K562 (cell line): ENCODE data around the gene LAMA2. TPM values are rescaled to one million over a fixed set of nuclear protein-coding genes. Genes with fewer than 3 reads are reported as not detected.

Experiments
- ATAC-seq: fragments of 200-7000 bp; cut with Tn5 transposase; 3 replicates; pipeline ENCODE4 v1.9.1; 2020; ENCODE audit warnings: moderate library complexity
- BruUV-seq: library from RNA; stranded (reverse); fragments of 400-500 nt; replicated peaks from 2 replicates; lab custom pipeline; 2021; lab: Mats Ljungman, UMichigan
- CTCF ChIA-PET: fragments of 300-600 bp; formaldehyde crosslinking; extraction: SDS; loops from one replicate; lab custom pipeline; 2021; ENCODE audit warnings: low intra/inter-chr PET ratio; lab: Yijun Ruan, JAX
- POLR2A ChIA-PET: fragments of 300-600, 350-650 bp; sonication (Branson Sonifier 250); formaldehyde crosslinking; extraction: SDS; loops from one replicate; lab custom pipeline; 2021; ENCODE audit warnings: antibody characterized with exemption, inconsistent platforms; lab: Yijun Ruan, JAX
- DNase-seq, 4 experiments: peaks; one replicate each; pipeline versions ENCODE4 v3.0.0 to v3.0.0-alpha.2; 2011 to 2018; ENCODE audit warnings: low spot score in 3 of 4, mixed read lengths in 3 of 4; ENCODE audit errors: extremely low read depth in 1 of 4
- FAIRE-seq: peaks from 2 replicates; lab custom pipeline; 2011; peaks lifted over from hg19 to GRCh38; lab: Jason Lieb, UNC
- H2AFZ ChIP-seq: 2 replicates; pipeline ENCODE4 v1.6.0; 2011; ENCODE audit warnings: low read depth, low read length, control low read depth, inconsistent platforms
- H3K27ac ChIP-seq: fragments of 200-600 bp; 3 replicates; pipeline ENCODE4 v1.8.0; 2011; ENCODE audit warnings: low read depth, mild to moderate bottlenecking, control low read depth, inconsistent platforms, low read length, moderate library complexity, mixed read lengths; ENCODE audit errors: extremely low read depth
- H3K27me3 ChIP-seq, 2 experiments: fragments of 300-600 bp in 1 of 2; 2 replicates in 1 of 2; 3 replicates in 1 of 2; pipeline versions ENCODE4 v1.6.0 to v1.8.0; 2011; ENCODE audit warnings: inconsistent platforms in 2 of 2, low read length in 2 of 2, mild to moderate bottlenecking in 1 of 2, mixed read lengths in 1 of 2, moderate library complexity in 1 of 2; ENCODE audit not compliant: control insufficient read depth in 2 of 2, insufficient read depth in 2 of 2
- H3K36me3 ChIP-seq: fragments of 300-600 bp; 3 replicates; pipeline ENCODE4 v1.8.0; 2011; ENCODE audit warnings: mild to moderate bottlenecking, low read length, inconsistent platforms; ENCODE audit not compliant: control insufficient read depth, insufficient read depth
- H3K4me1 ChIP-seq, 2 experiments: fragments of 200-600 bp in 1 of 2; replicated peaks in 1 of 2; 2 replicates in 1 of 2; 3 replicates in 1 of 2; pipeline versions ENCODE4 v1.5.1 to v1.8.0; 2011; ENCODE audit warnings: inconsistent platforms in 2 of 2, low read length in 2 of 2, mild to moderate bottlenecking in 1 of 2, mixed read lengths in 1 of 2, moderate library complexity in 1 of 2; ENCODE audit not compliant: control insufficient read depth in 2 of 2, insufficient read depth in 2 of 2
- H3K4me2 ChIP-seq: 2 replicates; pipeline ENCODE4 v1.6.1; 2011; ENCODE audit warnings: low read length, control low read depth, inconsistent platforms, mixed read lengths; ENCODE audit not compliant: insufficient read depth
- H3K4me3 ChIP-seq: fragments of 200-600 bp; sonication (generic), shearing (Covaris generic); 2 replicates; pipeline ENCODE4 v1.5.1; 2016; ENCODE audit warnings: control low read depth, inconsistent platforms
- H3K79me2 ChIP-seq: fragments of 200-600 bp; 3 replicates; pipeline ENCODE4 v1.8.0; 2011; ENCODE audit warnings: low read length, inconsistent platforms; ENCODE audit not compliant: control insufficient read depth, insufficient read depth
- H3K9ac ChIP-seq, 2 experiments: 2 replicates each; pipeline versions ENCODE4 v1.6.0 to v1.6.1; 2011; ENCODE audit warnings: low read depth in 2 of 2, low read length in 2 of 2, control low read depth in 1 of 2, inconsistent platforms in 1 of 2, mild to moderate bottlenecking in 1 of 2, mixed read lengths in 1 of 2; ENCODE audit not compliant: insufficient read depth in 1 of 2
- H3K9me1 ChIP-seq: one replicate; pipeline ENCODE4 v1.6.0; 2011; ENCODE audit warnings: inconsistent platforms, mild to moderate bottlenecking, low read length, moderate library complexity; ENCODE audit not compliant: control insufficient read depth, insufficient read depth
- H3K9me3 ChIP-seq: replicated peaks from 2 replicates; pipeline ENCODE4 v1.5.1; 2011; ENCODE audit warnings: low read depth, low read length, inconsistent platforms; ENCODE audit not compliant: control insufficient read depth, insufficient read depth
- H4K20me1 ChIP-seq: replicated peaks from 2 replicates; pipeline ENCODE4 v1.6.1; 2011; ENCODE audit warnings: low read length, inconsistent platforms, mixed read lengths; ENCODE audit not compliant: control insufficient read depth, insufficient read depth
- BACH1 ChIP-seq: fragments of 200-800 bp; sonication (Bioruptor generic); IDR thresholded peaks from 2 replicates; pipeline ENCODE4 v1.6.1; 2016; ENCODE audit warnings: missing genetic modification characterization, missing compliant biosample characterization
- CUX1 ChIP-seq: fragments of 200-800 bp; sonication (Bioruptor generic); IDR thresholded peaks from 2 replicates; pipeline ENCODE4 v1.6.1; 2016; ENCODE audit warnings: missing genetic modification characterization, missing compliant biosample characterization
- KDM4B ChIP-seq, 2 experiments: fragments of 450-650 bp in 1 of 2; sonication (generic) in 1 of 2; IDR thresholded peaks; 2 replicates each; pipeline ENCODE4 v1.6.1; 2016 to 2017; ENCODE audit warnings: borderline replicate concordance in 2 of 2, antibody characterized with exemption in 1 of 2, low read depth in 1 of 2, mild to moderate bottlenecking in 1 of 2
- MBD2 ChIP-seq: sonication (generic); IDR thresholded peaks from 2 replicates; pipeline ENCODE4 v1.6.1; 2016; ENCODE audit warnings: low read depth, borderline replicate concordance
- NFXL1 ChIP-seq: fragments of 450-650 bp; formaldehyde crosslinking; IDR thresholded peaks from 2 replicates; pipeline ENCODE4 v1.4.0; 2021; ENCODE audit warnings: mild to moderate bottlenecking
- NR4A1 ChIP-seq, 2 experiments: fragments of 250-450 bp in 1 of 2; fragments of 450-650 bp in 1 of 2; sonication (Bioruptor Pico) in 1 of 2; IDR thresholded peaks; 2 replicates each; pipeline versions ENCODE4 v1.4.0 to v1.6.1; 2016 to 2020; ENCODE audit warnings: mild to moderate bottlenecking in 2 of 2, missing compliant biosample characterization in 1 of 2, missing genetic modification characterization in 1 of 2, moderate library complexity in 1 of 2
- POU5F1 ChIP-seq: fragments of 150-350 bp; IDR thresholded peaks from 2 replicates; pipeline ENCODE4 v1.6.1; 2014; ENCODE audit warnings: borderline replicate concordance, low read length, low read depth, mild to moderate bottlenecking; ENCODE audit not compliant: partially characterized antibody
- PTTG1 ChIP-seq: fragments of 450-650 bp; IDR thresholded peaks from 2 replicates; pipeline ENCODE4 v1.6.1; 2016; ENCODE audit warnings: low read depth, mild to moderate bottlenecking, missing genetic modification characterization, missing compliant biosample characterization
- ZNF12 ChIP-seq: sonication (generic); formaldehyde crosslinking; IDR thresholded peaks from 2 replicates; pipeline ENCODE4 v1.4.0; 2020; ENCODE audit warnings: mild to moderate bottlenecking, missing genetic modification reagents
- ZNF511 ChIP-seq: sonication (generic); formaldehyde crosslinking; IDR thresholded peaks from 2 replicates; pipeline ENCODE4 v1.8.0; 2022; ENCODE audit warnings: mild to moderate bottlenecking, missing genetic modification reagents
- ZNF592 ChIP-seq: fragments of 450-650 bp; IDR thresholded peaks from 2 replicates; pipeline ENCODE4 v1.6.1; 2017; ENCODE audit warnings: antibody characterized with exemption, mild to moderate bottlenecking
- WGBS: fragments of 100-300 bp; shearing (Covaris generic); methylation state at CpG from one replicate; pipeline ENCODE4 v1.1.6; 2016; ENCODE audit warnings: low coverage, mixed read lengths; ENCODE audit not compliant: insufficient coverage; ENCODE audit errors: missing lambda C conversion rate; 5-methylcytosine and 5-hydroxymethylcytosine counted together
- in situ Hi-C: fragments of 300-500 bp; cut with MboI; formaldehyde crosslinking; loops from 4 replicates; pipeline ENCODE4 v1.15.0; 2018; ENCODE audit warnings: inconsistent platforms, mixed read lengths
- intact Hi-C: fragments of 100-400 bp; cut with micrococcal nuclease; formaldehyde crosslinking; loops from 2 replicates; pipeline ENCODE4 v1.14.2; 2022
- polyA plus RNA-seq, 8 experiments: library from polyadenylated mRNA; depleted of rRNA in 4 of 8; stranded (reverse) in 5 of 8; unstranded in 3 of 8; fragments of >200 nt; fragmentation: Nextera tagmentation in 2 of 8; fragmentation: Illumina TruSeq in 1 of 8; extraction: Ambion mirVana in 2 of 8; extraction: Trizol in 1 of 8; gene quantifications; 2 replicates each; pipeline versions ENCODE4 v1.2.1 to v1.2.3, GENCODE V29; 2011 to 2014; ENCODE audit warnings: inconsistent platforms in 1 of 8, missing spikeins in 1 of 8
- total RNA-seq, 7 experiments: library from RNA; depleted of rRNA in 6 of 7; stranded (reverse); fragments of >200 nt in 6 of 7; fragmentation: Illumina TruSeq in 2 of 7; extraction: Trizol in 2 of 7; gene quantifications; 2 replicates each; pipeline versions ENCODE4 v1.2.1 to v1.2.3, GENCODE V29; 2011 to 2021; ENCODE audit warnings: low replicate concordance in 1 of 7

Gene LAMA2
- total and polyA plus RNA-seq, 9 of the 15 experiments (the other 6 are each of a cell fraction or from before 2014, with no cell fraction given) = 0.04 to 1.5 (median 0.36) TPM

GRCh38 chr6:129489215-129489765, 606.4 kb downstream of the LAMA2 start:
- Histone ChIP-seq H4K20me1 (no peaks in the 10 kb centered on the region), H3K27me3 (peaks cover 0 to 2% of the 10 kb centered on the region in 2 experiments; a peak in 2 of 5 replicates), H2AFZ (no peak overlapping the region), H3K9me1 (no peaks in the 10 kb centered on the region), H3K9me3 (no peaks in the 10 kb centered on the region), H3K4me1 (peaks cover 0 to 10% of the 10 kb centered on the region in 2 experiments; a peak in 3 of 5 replicates), H3K27ac (no peak overlapping the region), H3K4me3 (no peak overlapping the region), H3K79me2 (no peaks in the 10 kb centered on the region), H3K4me2 (no peak overlapping the region), H3K9ac (no peak overlapping the region), H3K36me3 (no peaks in the 10 kb centered on the region)
- DNase-seq (no peak), FAIRE-seq (no peak), ATAC-seq (no peak)
- no TSS peak for BruUV-seq
- ChIA-PET CTCF (no interaction called here), POLR2A (interaction anchor here (1.1 kb wide), 1 partner anchor 23 kb away, joined by 3 read pairs; no protein-coding TSS in a partner anchor)
- in situ Hi-C loops (no loop called here), intact Hi-C loops (no loop called here)
- WGBS = 50% methylated on average over 2 of the region's 2 CpGs
- TF ChIP-seq PTTG1 (tag) (no peak), NR4A1 (CRISPR knock-in tag; IDR thresholded peaks at IDR 0.05) (no peak), NR4A1 (tag; IDR thresholded peaks at IDR 0.05) (no peak), ZNF511 (CRISPR knock-in tag) (no peak), CUX1 (CRISPR knock-in tag) (no peak), MBD2 (no peak), ZNF12 (CRISPR knock-in tag) (no peak), NFXL1 (CRISPR knock-in tag) (no peak), ZNF592 (no peak), POU5F1 (no peak), KDM4B (IDR thresholded peaks at IDR 0.05; ENCODE audit: borderline replicate concordance in 2 of 2, low read depth in 1 of 2) (no peak), BACH1 (tag) (no peak)
